Measurements from ENCODE around the gene ATG14.

DNA sequence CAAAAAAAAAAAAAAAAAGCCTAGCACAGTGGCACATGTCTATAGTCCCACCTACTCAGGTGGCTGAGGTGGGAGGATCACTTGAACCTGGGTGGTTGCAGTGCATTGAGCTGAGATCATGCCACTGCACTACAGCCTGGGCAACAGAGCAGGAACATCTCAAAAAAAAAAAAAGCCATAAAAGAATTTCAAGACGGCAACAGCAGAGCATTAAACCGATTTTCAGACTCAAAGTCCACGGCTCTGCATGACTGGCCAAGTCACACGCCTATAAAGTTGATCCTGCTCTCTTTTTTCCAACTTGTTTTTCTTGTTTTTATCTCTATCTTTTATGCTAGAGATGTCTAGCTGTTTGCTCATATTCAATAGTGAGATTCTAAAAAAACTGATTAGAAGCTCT is 95.1 kb downstream of the ATG14 start:
- no peak for TF ChIP-seq EZH2 (IDR thresholded peaks at IDR 0.05; ENCODE audit: insufficient read depth, poor library complexity, severe bottlenecking)
- TF ChIP-seq EZH2phosphoT487 (IDR thresholded peaks at IDR 0.05; ENCODE audit: insufficient read depth, low read depth), result no peak

Data from GM23248 (cell line).